HG03469 (cell line): Measurements from ENCODE around the gene SWSAP1.
A peak's percentile ranks its signal among the peaks of the same experiment; 100 is the strongest.
"Not testable (repeated sequence)": the region's sequence is repeated elsewhere in the genome, so short reads cannot be mapped to it uniquely, and the experiment has no call there.

Experiments used
- ATAC-seq: cut with Tn5 transposase; IDR thresholded peaks from one replicate; pipeline ENCODE4 v1.9.1; 2021; ENCODE audit warnings: mild to moderate bottlenecking, moderate library complexity, moderate number of reproducible peaks; ENCODE audit not compliant: unreplicated experiment

SWSAP1 gene

GRCh38 chr19:11374433-11375142 lies at the start of gene SWSAP1:
Gene SWSAP1, plus strand, starts transcription at chr19:11374666. Its CDS starts 15 bp downstream, at chr19:11374681.
- ATAC-seq = peak; percentile 84

GRCh38 chr19:11324748-11325389 lies 49.6 kb upstream of the SWSAP1 start:
- no peak for ATAC-seq

GRCh38 chr19:11325544-11325943 lies 48.9 kb upstream of the SWSAP1 start:
- ATAC-seq = no peak

- no peak for ATAC-seq
Measured at GRCh38 chr19:11330127-11330526, 44.3 kb upstream of the SWSAP1 start.

- ATAC-seq = no peak
Measured at GRCh38 chr19:11331502-11331901, 43.0 kb upstream of the SWSAP1 start.

- ATAC-seq = no peak
Measured at GRCh38 chr19:11332822-11333221, 41.6 kb upstream of the SWSAP1 start.

- not testable (repeated sequence) for ATAC-seq
Measured at GRCh38 chr19:11333838-11334237, 40.6 kb upstream of the SWSAP1 start.

GRCh38 chr19:11335449-11336146 lies 38.9 kb upstream of the SWSAP1 start:
- ATAC-seq = no peak

GRCh38 chr19:11337080-11337479 lies 37.4 kb upstream of the SWSAP1 start:
- no peak for ATAC-seq

- no peak for ATAC-seq
Measured at GRCh38 chr19:11338121-11338520, 36.3 kb upstream of the SWSAP1 start.

- ATAC-seq = no peak
Measured at GRCh38 chr19:11338569-11339253, 35.8 kb upstream of the SWSAP1 start.

GRCh38 chr19:11339254-11340098 lies 35.0 kb upstream of the SWSAP1 start, which contains the start of gene RAB3D:
Gene RAB3D, minus strand, starts transcription at chr19:11339657. Its CDS starts 2,258 bp downstream, at chr19:11337399.
- ATAC-seq = no peak

GRCh38 chr19:11340099-11340467 lies 34.4 kb upstream of the SWSAP1 start:
- not testable (repeated sequence) for ATAC-seq

- no peak for ATAC-seq
Measured at GRCh38 chr19:11342429-11342828, 32.0 kb upstream of the SWSAP1 start.

- ATAC-seq = no peak
Measured at GRCh38 chr19:11345122-11345803, 29.2 kb upstream of the SWSAP1 start.

- peak; percentile 80 for ATAC-seq
Measured at GRCh38 chr19:11346104-11346940, 28.1 kb upstream of the SWSAP1 start, which contains the start of the genes CCDC159 and TMEM205. Gene CCDC159, plus strand, starts transcription at chr19:11346519. Its CDS starts 88 bp downstream, at chr19:11346607. Gene TMEM205, minus strand, starts transcription at chr19:11346268. Its CDS starts 649 bp downstream, at chr19:11345619.

GRCh38 chr19:11347546-11348039 lies 26.9 kb upstream of the SWSAP1 start:
- no peak for ATAC-seq

- no peak for ATAC-seq
Measured at GRCh38 chr19:11349171-11349570, 25.3 kb upstream of the SWSAP1 start.
